A549 (cell line): ENCODE results near the gene TMEM39B. TPM values are rescaled to one million over a fixed set of nuclear protein-coding genes. Genes with fewer than 3 reads are reported as not detected.

Experiments used
- ATAC-seq, 2 experiments: fragments of 200-7000 bp in 1 of 2; fragments of >200 bp in 1 of 2; cut with Nextera tagmentation in 1 of 2; cut with Tn5 transposase in 1 of 2; 3 replicates each; pipeline versions ENCODE4 v1.8.0 to v1.9.1; 2018 to 2020; ENCODE audit warnings: mild to moderate bottlenecking in 1 of 2, moderate library complexity in 1 of 2
- CTCF ChIA-PET: fragments of 300-600 bp; sonication (Branson Sonifier 250); formaldehyde crosslinking; extraction: SDS; loops from one replicate; lab custom pipeline; 2021; ENCODE audit warnings: antibody characterized with exemption, inconsistent platforms; lab: Yijun Ruan, JAX
- POLR2A ChIA-PET: fragments of 350-600 bp; formaldehyde crosslinking; extraction: SDS; loops from one replicate; lab custom pipeline; 2021; ENCODE audit warnings: antibody characterized with exemption, inconsistent platforms; lab: Yijun Ruan, JAX
- DNase-seq, 2 experiments: peaks; one replicate each; pipeline versions ENCODE4 v3.0.0 to v3.0.0-alpha.2; 2011 to 2016; ENCODE audit warnings: low read depth in 1 of 2, low spot score in 1 of 2
- FAIRE-seq: peaks from 2 replicates; lab custom pipeline; 2011; peaks lifted over from hg19 to GRCh38; lab: Jason Lieb, UNC
- H3K27ac ChIP-seq, 2 experiments: fragments of >200 bp; sonication (Bioruptor Twin); formaldehyde crosslinking; 3 replicates each; pipeline ENCODE4 v1.5.1; 2016 to 2017
- H3K4me1 ChIP-seq: fragments of >200 bp; sonication (Bioruptor Twin); formaldehyde crosslinking; 3 replicates; pipeline ENCODE4 v1.6.1; 2016
- H3K4me2 ChIP-seq: fragments of >200 bp; sonication (Bioruptor Twin); formaldehyde crosslinking; 3 replicates; pipeline ENCODE4 v1.6.1; 2016
- H3K4me3 ChIP-seq: fragments of >200 bp; sonication (Bioruptor Twin); formaldehyde crosslinking; 3 replicates; pipeline ENCODE4 v1.5.1; 2016
- H3K9me3 ChIP-seq: fragments of >200 bp; sonication (Bioruptor Twin); formaldehyde crosslinking; 3 replicates; pipeline ENCODE4 v1.6.1; 2016
- BCL3 ChIP-seq: fragments of >200 bp; sonication (Bioruptor Twin); formaldehyde crosslinking; IDR thresholded peaks from 3 replicates; pipeline ENCODE4 v1.6.1; 2016
- BHLHE40 ChIP-seq: IDR thresholded peaks from 2 replicates; pipeline ENCODE4 v1.6.1; 2012; ENCODE audit warnings: low read depth, low read length, inconsistent platforms
- CBX2 ChIP-seq: fragments of 200-600 bp; sonication (generic); IDR thresholded peaks from 2 replicates; pipeline ENCODE4 v1.6.1; 2016; ENCODE audit warnings: low read depth, mild to moderate bottlenecking, borderline replicate concordance
- CBX8 ChIP-seq: fragments of 200-600 bp; sonication (generic); IDR thresholded peaks from 2 replicates; pipeline ENCODE4 v1.6.1; 2016
- CHD2 ChIP-seq: fragments of 150-350 bp; IDR thresholded peaks from 2 replicates; pipeline ENCODE4 v1.6.1; 2014; ENCODE audit warnings: low read length; ENCODE audit not compliant: partially characterized antibody
- CHD4 ChIP-seq: fragments of 200-600 bp; sonication (generic); IDR thresholded peaks from 2 replicates; pipeline ENCODE4 v1.6.1; 2016; ENCODE audit warnings: antibody characterized with exemption, mild to moderate bottlenecking, borderline replicate concordance
- EHF ChIP-seq: fragments of 250-450 bp; sonication (Bioruptor Pico); IDR thresholded peaks from 2 replicates; pipeline ENCODE4 v1.5.0; 2020; ENCODE audit warnings: mild to moderate bottlenecking
- ELK1 ChIP-seq: fragments of 150-350 bp; IDR thresholded peaks from 2 replicates; pipeline ENCODE4 v1.6.1; 2014; ENCODE audit warnings: low read depth, mild to moderate bottlenecking, low read length
- ESRRA ChIP-seq: fragments of 150-350 bp; IDR thresholded peaks from 2 replicates; pipeline ENCODE4 v1.6.1; 2014; ENCODE audit warnings: mild to moderate bottlenecking, low read length, borderline replicate concordance
- FOSB ChIP-seq: fragments of 250-450 bp; sonication (Bioruptor Pico); IDR thresholded peaks from 2 replicates; pipeline ENCODE4 v1.5.0; 2020; ENCODE audit warnings: mild to moderate bottlenecking, moderate library complexity
- HDAC2 ChIP-seq: fragments of 200-600 bp; sonication (generic); IDR thresholded peaks from 2 replicates; pipeline ENCODE4 v1.6.1; 2016
- HEYL ChIP-seq: fragments of 250-450 bp; sonication (Bioruptor Pico); IDR thresholded peaks from 2 replicates; pipeline ENCODE4 v1.8.0; 2021; ENCODE audit warnings: mild to moderate bottlenecking, moderate library complexity
- HOXA7 ChIP-seq: fragments of 250-450 bp; sonication (Bioruptor Pico); IDR thresholded peaks from 2 replicates; pipeline ENCODE4 v1.5.0; 2020; ENCODE audit warnings: mild to moderate bottlenecking, moderate library complexity
- JUN ChIP-seq, 2 experiments: fragments of >200 bp; sonication (Bioruptor Twin); formaldehyde crosslinking; IDR thresholded peaks; 2 replicates in 1 of 2; 3 replicates in 1 of 2; pipeline ENCODE4 v1.6.1; 2016 to 2017
- KDM5A ChIP-seq: fragments of 200-600 bp; sonication (generic); IDR thresholded peaks from 2 replicates; pipeline ENCODE4 v1.6.1; 2016; ENCODE audit warnings: antibody characterized with exemption, mild to moderate bottlenecking
- MAZ ChIP-seq: fragments of 150-350 bp; IDR thresholded peaks from 2 replicates; pipeline ENCODE4 v1.6.1; 2014; ENCODE audit warnings: antibody characterized with exemption, low read depth, low read length, borderline replicate concordance
- MYC ChIP-seq: IDR thresholded peaks from 2 replicates; pipeline ENCODE4 v1.6.1; 2012; ENCODE audit warnings: mild to moderate bottlenecking, inconsistent platforms, low read length, improper control_type of control experiment, borderline replicate concordance
- NFE2L2 ChIP-seq: fragments of 150-350 bp; conservative IDR thresholded peaks from 2 replicates; pipeline ENCODE4 v1.6.1; 2014; ENCODE audit warnings: low read length
- POLR2AphosphoS2 ChIP-seq: conservative IDR thresholded peaks from 2 replicates; pipeline ENCODE4 v1.6.1; 2012; ENCODE audit warnings: low read length, improper control_type of control experiment, inconsistent platforms
- RARB ChIP-seq: fragments of 250-450 bp; sonication (Bioruptor Pico); IDR thresholded peaks from 2 replicates; pipeline ENCODE4 v1.8.0; 2021; ENCODE audit warnings: mild to moderate bottlenecking, moderate library complexity
- RFX5 ChIP-seq: fragments of 450-650 bp; IDR thresholded peaks from 2 replicates; pipeline ENCODE4 v1.7.1; 2014; ENCODE audit warnings: antibody characterized with exemption, mild to moderate bottlenecking, moderate library complexity
- SMC3 ChIP-seq: fragments of >200 bp; sonication (Bioruptor Twin); formaldehyde crosslinking; IDR thresholded peaks from 3 replicates; pipeline ENCODE4 v1.6.1; 2018; ENCODE audit warnings: inconsistent platforms
- TP53 ChIP-seq: fragments of 250-450 bp; sonication (Bioruptor Pico); IDR thresholded peaks from 2 replicates; pipeline ENCODE4 v1.5.0; 2021; ENCODE audit warnings: mild to moderate bottlenecking, moderate library complexity
- USF2 ChIP-seq: fragments of 450-650 bp; IDR thresholded peaks from 2 replicates; pipeline ENCODE4 v1.6.1; 2014; ENCODE audit warnings: antibody characterized with exemption
- ZFP36 ChIP-seq: fragments of 450-650 bp; IDR thresholded peaks from 2 replicates; pipeline ENCODE4 v1.6.1; 2014; ENCODE audit warnings: borderline replicate concordance; ENCODE audit not compliant: partially characterized antibody
- ZSCAN20 ChIP-seq: fragments of 250-450 bp; sonication (Bioruptor Pico); IDR thresholded peaks from 2 replicates; pipeline ENCODE4 v1.8.0; 2022; ENCODE audit warnings: mild to moderate bottlenecking, moderate library complexity
- WGBS: methylation state at CpG from one replicate; pipeline ENCODE4 v1.1.6; 2017; ENCODE audit errors: missing lambda C conversion rate; 5-methylcytosine and 5-hydroxymethylcytosine counted together
- polyA plus RNA-seq, 4 experiments: library from polyadenylated mRNA; depleted of rRNA in 3 of 4; stranded (reverse); fragments of >200 nt; fragmentation: RNase III in 1 of 4; extraction: RNeasy Plus Mini Kit Qiagen cat#74134 plus additional on column Dnase treatment in 1 of 4; gene quantifications; 2 replicates in 3 of 4; 3 replicates in 1 of 4; pipeline ENCODE4 v1.2.3, GENCODE V29; 2011 to 2017
- TF ChIP-seq, protein P1 (sequence below): fragments of 250-450 bp; sonication (Bioruptor Pico); IDR thresholded peaks from 2 replicates; pipeline ENCODE4 v1.5.0; 2021; ENCODE audit warnings: mild to moderate bottlenecking, moderate library complexity, borderline replicate concordance
- TF ChIP-seq, protein P2 (sequence below): fragments of >200 bp; sonication (Bioruptor Twin); formaldehyde crosslinking; IDR thresholded peaks from 3 replicates; pipeline ENCODE4 v1.5.1; 2016
- TF ChIP-seq, protein P3 (sequence below): IDR thresholded peaks from 2 replicates; pipeline ENCODE4 v1.6.1; 2012

The TMEM39B gene
- polyA plus RNA-seq, 2 of the 4 experiments (the other 2 are of a cell fraction), result 8.5 to 10.8 TPM

- ChIA-PET CTCF (interaction anchor here (1.5 kb wide), 1 partner anchor 34 kb away, joined by 5 read pairs; no protein-coding TSS in a partner anchor), POLR2A (no interaction called here)
- Histone ChIP-seq H3K27ac (no peak overlapping the region), H3K9me3 (no peaks in the 10 kb centered on the region), H3K4me1 (peaks cover 16% of the 10 kb centered on the region), H3K4me3 (no peak overlapping the region), H3K4me2 (no peak overlapping the region)
- 94% methylated on average over 7 of the region's 9 CpGs for WGBS
- TF ChIP-seq ZSCAN20 (CRISPR knock-in tag) (no peak), HOXA7 (CRISPR knock-in tag) (no peak), MYC (no peak), MAZ (no peak), TP53 (no peak), CBX8 (no peak), USF2 (no peak), RFX5 (no peak), ESRRA (no peak)
- TF ChIP-seq, protein P1, sequence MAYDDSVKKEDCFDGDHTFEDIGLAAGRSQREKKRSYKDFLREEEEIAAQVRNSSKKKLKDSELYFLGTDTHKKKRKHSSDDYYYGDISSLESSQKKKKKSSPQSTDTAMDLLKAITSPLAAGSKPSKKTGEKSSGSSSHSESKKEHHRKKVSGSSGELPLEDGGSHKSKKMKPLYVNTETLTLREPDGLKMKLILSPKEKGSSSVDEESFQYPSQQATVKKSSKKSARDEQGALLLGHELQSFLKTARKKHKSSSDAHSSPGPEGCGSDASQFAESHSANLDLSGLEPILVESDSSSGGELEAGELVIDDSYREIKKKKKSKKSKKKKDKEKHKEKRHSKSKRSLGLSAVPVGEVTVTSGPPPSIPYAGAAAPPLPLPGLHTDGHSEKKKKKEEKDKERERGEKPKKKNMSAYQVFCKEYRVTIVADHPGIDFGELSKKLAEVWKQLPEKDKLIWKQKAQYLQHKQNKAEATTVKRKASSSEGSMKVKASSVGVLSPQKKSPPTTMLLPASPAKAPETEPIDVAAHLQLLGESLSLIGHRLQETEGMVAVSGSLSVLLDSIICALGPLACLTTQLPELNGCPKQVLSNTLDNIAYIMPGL (CRISPR knock-in tag), result no peak
- TF ChIP-seq, protein P2, sequence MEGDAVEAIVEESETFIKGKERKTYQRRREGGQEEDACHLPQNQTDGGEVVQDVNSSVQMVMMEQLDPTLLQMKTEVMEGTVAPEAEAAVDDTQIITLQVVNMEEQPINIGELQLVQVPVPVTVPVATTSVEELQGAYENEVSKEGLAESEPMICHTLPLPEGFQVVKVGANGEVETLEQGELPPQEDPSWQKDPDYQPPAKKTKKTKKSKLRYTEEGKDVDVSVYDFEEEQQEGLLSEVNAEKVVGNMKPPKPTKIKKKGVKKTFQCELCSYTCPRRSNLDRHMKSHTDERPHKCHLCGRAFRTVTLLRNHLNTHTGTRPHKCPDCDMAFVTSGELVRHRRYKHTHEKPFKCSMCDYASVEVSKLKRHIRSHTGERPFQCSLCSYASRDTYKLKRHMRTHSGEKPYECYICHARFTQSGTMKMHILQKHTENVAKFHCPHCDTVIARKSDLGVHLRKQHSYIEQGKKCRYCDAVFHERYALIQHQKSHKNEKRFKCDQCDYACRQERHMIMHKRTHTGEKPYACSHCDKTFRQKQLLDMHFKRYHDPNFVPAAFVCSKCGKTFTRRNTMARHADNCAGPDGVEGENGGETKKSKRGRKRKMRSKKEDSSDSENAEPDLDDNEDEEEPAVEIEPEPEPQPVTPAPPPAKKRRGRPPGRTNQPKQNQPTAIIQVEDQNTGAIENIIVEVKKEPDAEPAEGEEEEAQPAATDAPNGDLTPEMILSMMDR, result no peak
- DNase-seq, result no peak
- ATAC-seq, result no peak
- no peak for FAIRE-seq
Observed at GRCh38 chr1:32074841-32075240, 2.1 kb downstream of the TMEM39B start.

GRCh38 chr1:32077451-32077850, 4.7 kb downstream of the TMEM39B start:
- Histone ChIP-seq H3K27ac (no peak overlapping the region), H3K9me3 (no peaks in the 10 kb centered on the region), H3K4me2 (no peak overlapping the region)
- CTCF ChIA-PET, result interaction anchor here (0.5 to 1.2 kb wide), 2 partner anchors 20 to 32 kb away, joined by 3 read pairs; no protein-coding TSS in a partner anchor
- ATAC-seq, result no peak
- TF ChIP-seq EHF, result no peak
- no peak for TF ChIP-seq POLR2AphosphoS2
- TF ChIP-seq BCL3, result no peak
- no peak for TF ChIP-seq TP53
- TF ChIP-seq SMC3, result no peak
- no peak for TF ChIP-seq JUN (IDR thresholded peaks at IDR 0.05)
- TF ChIP-seq BHLHE40, result no peak
- no peak for TF ChIP-seq MAZ
- TF ChIP-seq HDAC2, result no peak
- TF ChIP-seq ZFP36, result no peak
- TF ChIP-seq CBX2, result no peak
- no peak for TF ChIP-seq NFE2L2
- TF ChIP-seq KDM5A, result no peak
- TF ChIP-seq, protein P3, sequence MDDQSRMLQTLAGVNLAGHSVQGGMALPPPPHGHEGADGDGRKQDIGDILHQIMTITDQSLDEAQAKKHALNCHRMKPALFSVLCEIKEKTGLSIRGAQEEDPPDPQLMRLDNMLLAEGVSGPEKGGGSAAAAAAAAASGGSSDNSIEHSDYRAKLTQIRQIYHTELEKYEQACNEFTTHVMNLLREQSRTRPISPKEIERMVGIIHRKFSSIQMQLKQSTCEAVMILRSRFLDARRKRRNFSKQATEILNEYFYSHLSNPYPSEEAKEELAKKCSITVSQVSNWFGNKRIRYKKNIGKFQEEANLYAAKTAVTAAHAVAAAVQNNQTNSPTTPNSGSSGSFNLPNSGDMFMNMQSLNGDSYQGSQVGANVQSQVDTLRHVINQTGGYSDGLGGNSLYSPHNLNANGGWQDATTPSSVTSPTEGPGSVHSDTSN, result no peak
- no peak for TF ChIP-seq CHD4
- TF ChIP-seq CHD2, result no peak
- TF ChIP-seq RARB (CRISPR knock-in tag), result no peak
- no peak for TF ChIP-seq HEYL
- no peak for TF ChIP-seq FOSB (CRISPR knock-in tag)
- no peak for TF ChIP-seq ELK1
- TF ChIP-seq, all 56 proteins: peak for 0
- peaks cover 8% of the 10 kb centered on the region; the same call in 1 of the 3 replicates for H3K4me1 ChIP-seq
- DNase-seq (no peak), FAIRE-seq (no peak)
- H3K4me3 ChIP-seq, result no peak overlapping the region
- WGBS, result 82% methylated on average over 3 of the region's 3 CpGs
- POLR2A ChIA-PET, result no interaction called here
